Trophoblast cell (in vitro differentiated cells and primary cell): ENCODE results near the gene LMLN.
"Not testable (repeated sequence)": the region's sequence is repeated elsewhere in the genome, so short reads cannot be mapped to it uniquely, and the experiment has no call there.

ENCODE experiments used
- DNase-seq, 2 donors: peaks; one replicate each; pipeline ENCODE4 v3.0.0-alpha.2; 2016
- H2AFZ ChIP-seq: 2 replicates; pipeline ENCODE4 v1.6.1; 2013; ENCODE audit warnings: low read length, moderate library complexity, mild to moderate bottlenecking; ENCODE audit not compliant: insufficient read depth, poor library complexity
- H2AK5ac ChIP-seq: 2 replicates; pipeline ENCODE4 v1.6.1; 2013; ENCODE audit warnings: mild to moderate bottlenecking, low read length
- H2BK120ac ChIP-seq: 2 replicates; pipeline ENCODE4 v1.6.1; 2013; ENCODE audit warnings: low read length, mild to moderate bottlenecking, moderate library complexity; ENCODE audit not compliant: insufficient read depth, poor library complexity
- H2BK12ac ChIP-seq: 2 replicates; pipeline ENCODE4 v1.6.1; 2013; ENCODE audit warnings: mild to moderate bottlenecking, low read length, moderate library complexity
- H2BK5ac ChIP-seq: 2 replicates; pipeline ENCODE4 v1.6.1; 2013; ENCODE audit warnings: low read length, low read depth, moderate library complexity, mild to moderate bottlenecking; ENCODE audit not compliant: poor library complexity
- H3K14ac ChIP-seq: 2 replicates; pipeline ENCODE4 v1.6.1; 2013; ENCODE audit warnings: mild to moderate bottlenecking, low read length
- H3K18ac ChIP-seq: 2 replicates; pipeline ENCODE4 v1.6.1; 2013; ENCODE audit warnings: mild to moderate bottlenecking, low read length
- H3K23ac ChIP-seq: 2 replicates; pipeline ENCODE4 v1.6.1; 2013; ENCODE audit warnings: low read length
- H3K27ac ChIP-seq: 2 replicates; pipeline ENCODE4 v1.5.1; 2013; ENCODE audit warnings: low read depth, mild to moderate bottlenecking, inconsistent platforms, low read length, moderate library complexity
- H3K27me3 ChIP-seq: 2 replicates; pipeline ENCODE4 v1.6.1; 2013; ENCODE audit warnings: inconsistent platforms, mild to moderate bottlenecking, low read length, moderate library complexity; ENCODE audit not compliant: insufficient read depth
- H3K36me3 ChIP-seq, 2 experiments: 1 replicate in 1 of 2; 2 replicates in 1 of 2; pipeline ENCODE4 v1.6.1; 2013; ENCODE audit warnings: low read length in 2 of 2, mild to moderate bottlenecking in 2 of 2, moderate library complexity in 1 of 2; ENCODE audit not compliant: insufficient read depth in 2 of 2, control insufficient read depth in 1 of 2
- H3K4ac ChIP-seq: 2 replicates; pipeline ENCODE4 v1.6.1; 2013; ENCODE audit warnings: low read depth, mild to moderate bottlenecking, low read length, moderate library complexity
- H3K4me1 ChIP-seq, 2 experiments: 1 replicate in 1 of 2; 2 replicates in 1 of 2; pipeline ENCODE4 v1.6.1; 2013; ENCODE audit warnings: low read length in 2 of 2, mild to moderate bottlenecking in 2 of 2, moderate library complexity in 1 of 2; ENCODE audit not compliant: insufficient read depth in 2 of 2, control insufficient read depth in 1 of 2
- H3K4me2 ChIP-seq: 2 replicates; pipeline ENCODE4 v1.6.1; 2013; ENCODE audit warnings: inconsistent platforms, mild to moderate bottlenecking, low read length, moderate library complexity
- H3K4me3 ChIP-seq: 2 replicates; pipeline ENCODE4 v1.5.1; 2013; ENCODE audit warnings: mild to moderate bottlenecking, low read depth, low read length, inconsistent platforms
- H3K79me1 ChIP-seq: one replicate; pipeline ENCODE4 v1.6.1; 2013; ENCODE audit warnings: low read length
- H3K79me2 ChIP-seq: 2 replicates; pipeline ENCODE4 v1.6.1; 2013; ENCODE audit warnings: low read length, mild to moderate bottlenecking; ENCODE audit not compliant: control insufficient read depth, insufficient read depth, poor library complexity
- H3K9ac ChIP-seq: 2 replicates; pipeline ENCODE4 v1.6.1; 2013; ENCODE audit warnings: mild to moderate bottlenecking, low read length
- H3K9me3 ChIP-seq: 2 replicates; pipeline ENCODE4 v1.6.1; 2013; ENCODE audit warnings: low read depth, mild to moderate bottlenecking, control low read depth, inconsistent platforms, low read length; ENCODE audit not compliant: insufficient read depth
- H4K12ac ChIP-seq: 2 replicates; pipeline ENCODE4 v1.6.1; 2013; ENCODE audit warnings: low read depth, mild to moderate bottlenecking, low read length, moderate library complexity
- H4K8ac ChIP-seq: 2 replicates; pipeline ENCODE4 v1.6.1; 2013; ENCODE audit warnings: low read depth, mild to moderate bottlenecking, low read length, moderate library complexity
- H4K91ac ChIP-seq: one replicate; pipeline ENCODE4 v1.6.1; 2013; ENCODE audit warnings: low read depth, mild to moderate bottlenecking, low read length, moderate library complexity
- WGBS: extraction: QIAGEN DNeasy Blood & Tissue Kit; methylation state at CpG from one replicate; pipeline ENCODE4 v1.1.7; 2013; ENCODE audit warnings: missing lambda C conversion rate; ENCODE audit not compliant: insufficient read length, insufficient coverage; ENCODE audit errors: extremely low coverage; 5-methylcytosine and 5-hydroxymethylcytosine counted together

LMLN gene

DNA sequence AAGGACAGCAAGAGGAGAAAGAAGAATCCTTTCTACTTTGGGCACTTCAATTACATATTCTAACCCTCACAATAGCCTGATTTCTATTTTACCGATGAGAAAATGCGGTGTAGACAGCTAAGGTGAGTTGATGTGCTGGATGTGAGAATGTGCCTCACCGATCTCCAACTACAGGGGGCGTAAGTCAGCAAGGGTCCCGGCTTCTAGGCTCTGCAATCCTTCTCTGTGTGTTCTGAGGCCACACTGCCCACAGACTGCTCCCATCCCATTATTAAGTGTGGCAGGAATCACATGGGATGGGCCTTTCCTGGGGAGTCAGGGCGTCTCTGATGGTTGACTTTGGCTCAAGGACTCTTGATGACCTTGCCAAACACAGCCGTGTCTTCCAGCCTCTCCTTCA, 33.6 kb upstream of the LMLN start:
- no peaks in the 10 kb centered on the region for H3K4me1 ChIP-seq
- no peak overlapping the region for H3K4ac ChIP-seq
- no peak for DNase-seq
- H3K27ac ChIP-seq: no peak overlapping the region
- H3K9me3 ChIP-seq: no peaks in the 10 kb centered on the region
- H3K79me2 ChIP-seq: no peaks in the 10 kb centered on the region
- H3K23ac ChIP-seq: no peak overlapping the region
- H3K27me3 ChIP-seq: no peaks in the 10 kb centered on the region
- no peak overlapping the region for H4K91ac ChIP-seq
- H4K12ac ChIP-seq: no peak overlapping the region
- no peak overlapping the region for H2BK12ac ChIP-seq
- H3K18ac ChIP-seq: no peak overlapping the region
- no peak overlapping the region for H2AFZ ChIP-seq
- no peak overlapping the region for H3K9ac ChIP-seq
- H3K4me3 ChIP-seq: no peak overlapping the region
- H4K8ac ChIP-seq: no peak overlapping the region
- no peaks in the 10 kb centered on the region for H3K79me1 ChIP-seq
- no peak overlapping the region for H3K14ac ChIP-seq
- no CpG with 5 or more reads among the region's 7 CpGs for WGBS
- H3K36me3 ChIP-seq: no peaks in the 10 kb centered on the region
- H3K4me2 ChIP-seq: no peak overlapping the region
- no peak overlapping the region for H2AK5ac ChIP-seq
- no peak overlapping the region for H2BK120ac ChIP-seq
- no peak overlapping the region for H2BK5ac ChIP-seq

DNA sequence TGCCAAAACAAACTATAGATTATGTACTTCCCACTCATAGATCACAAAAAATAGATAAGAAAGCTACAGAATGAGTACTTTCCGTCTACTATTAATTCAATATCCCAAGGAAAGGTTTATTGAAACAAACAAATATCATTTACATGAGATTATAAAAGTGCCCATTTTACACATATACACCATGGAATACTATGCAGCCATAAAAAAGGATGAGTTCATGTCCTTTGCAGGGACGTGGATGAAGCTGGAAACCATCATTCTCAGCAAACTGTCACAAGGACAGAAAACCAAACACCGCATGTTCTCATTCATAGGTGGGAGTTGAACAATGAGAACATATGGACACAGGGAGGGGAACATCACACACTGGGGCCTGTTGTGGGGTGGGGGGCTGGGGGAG, 32.4 kb upstream of the LMLN start:
- not testable (repeated sequence) for H3K27ac ChIP-seq, H2BK12ac ChIP-seq, H3K27me3 ChIP-seq, H3K23ac ChIP-seq, H3K79me2 ChIP-seq, H4K8ac ChIP-seq, H3K79me1 ChIP-seq, H3K4ac ChIP-seq, H3K14ac ChIP-seq, H3K9ac ChIP-seq, H3K4me3 ChIP-seq, H3K18ac ChIP-seq, H4K12ac ChIP-seq, H2AFZ ChIP-seq, H3K4me2 ChIP-seq, H2AK5ac ChIP-seq, H3K36me3 ChIP-seq, H2BK5ac ChIP-seq, H3K9me3 ChIP-seq, H4K91ac ChIP-seq, DNase-seq, H2BK120ac ChIP-seq, H3K4me1 ChIP-seq
- no CpG with 5 or more reads among the region's 3 CpGs for WGBS

DNA sequence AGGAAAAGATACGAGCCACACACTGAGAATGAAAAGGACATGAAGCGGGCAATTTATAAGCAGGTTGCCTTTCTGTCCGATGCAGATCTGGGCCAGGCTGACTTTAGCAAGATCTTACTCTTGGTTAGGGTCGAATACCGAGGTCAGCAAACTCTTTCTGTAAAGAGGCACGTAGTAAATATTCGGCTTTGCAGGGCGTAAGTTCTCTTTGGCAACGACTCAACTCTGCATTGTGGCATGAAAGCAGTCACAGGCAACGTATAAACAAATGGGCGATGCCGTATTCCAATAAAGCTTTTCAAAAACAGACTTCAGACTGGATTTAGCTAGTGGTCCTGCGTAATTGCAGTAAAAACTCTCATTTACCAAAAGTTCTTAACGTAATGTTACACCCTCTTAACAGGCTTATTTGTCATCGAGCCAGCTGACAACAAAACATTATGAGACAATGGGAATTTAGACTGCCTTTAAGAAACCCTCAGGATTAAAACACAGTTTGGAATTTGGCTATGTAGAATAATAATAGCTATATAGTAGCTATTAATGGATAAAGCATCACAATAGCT, 23.1 kb upstream of the LMLN start:
- Histone ChIP-seq H3K18ac (no peak overlapping the region), H3K27me3 (no peaks in the 10 kb centered on the region), H4K91ac (no peak overlapping the region), H4K8ac (no peak overlapping the region), H3K14ac (no peak overlapping the region), H3K9ac (no peak overlapping the region), H2AFZ (no peak overlapping the region), H3K4ac (no peak overlapping the region), H3K4me3 (no peak overlapping the region), H4K12ac (no peak overlapping the region), H3K4me1 (no peaks in the 10 kb centered on the region), H2BK120ac (no peak overlapping the region), H3K79me2 (no peaks in the 10 kb centered on the region), H3K79me1 (no peaks in the 10 kb centered on the region), H2BK5ac (no peak overlapping the region), H3K4me2 (no peak overlapping the region), H3K27ac (no peak overlapping the region), H2BK12ac (no peak overlapping the region), H3K9me3 (no peaks in the 10 kb centered on the region), H3K36me3 (peaks cover 0 to 1% of the 10 kb centered on the region in 2 experiments), H3K23ac (no peak overlapping the region), H2AK5ac (no peak overlapping the region)
- no CpG with 5 or more reads among the region's 15 CpGs for WGBS
- DNase-seq: no peak

DNA sequence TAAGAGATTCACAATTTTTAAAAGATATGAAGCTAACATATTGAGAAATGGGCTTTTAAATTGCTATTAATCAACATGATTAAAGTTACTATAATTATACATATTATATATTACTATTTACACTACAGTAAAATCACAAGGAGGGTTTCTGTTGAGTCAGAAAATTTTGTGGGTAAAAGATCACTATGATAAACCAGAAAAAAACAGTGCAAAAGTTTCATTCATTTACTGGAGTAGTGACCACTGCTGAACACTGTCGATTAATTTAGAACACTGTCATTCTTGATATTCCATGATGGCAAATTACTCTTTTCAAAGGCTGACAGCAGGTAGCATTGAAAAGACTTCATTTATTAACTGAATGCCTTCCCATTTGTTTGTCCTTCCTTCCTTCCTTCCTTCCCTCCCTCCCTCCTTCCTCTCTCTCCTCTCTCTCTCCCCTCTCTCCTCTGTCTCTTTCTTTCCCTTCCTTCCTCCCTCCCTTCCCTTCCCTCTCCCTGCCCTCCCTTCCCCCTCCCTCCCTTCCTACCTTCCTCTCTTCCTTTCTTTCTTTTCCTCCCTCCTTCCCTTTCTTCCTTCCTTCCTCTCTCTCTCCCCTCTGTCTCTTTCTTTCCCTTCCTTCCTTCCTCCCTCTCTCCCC, 19.2 kb upstream of the LMLN start:
- Histone ChIP-seq H3K9me3 (no peaks in the 10 kb centered on the region), H2BK120ac (no peak overlapping the region), H3K36me3 (peaks cover 1 to 2% of the 10 kb centered on the region in 2 experiments), H2BK12ac (no peak overlapping the region), H4K12ac (no peak overlapping the region), H3K27ac (no peak overlapping the region), H3K79me1 (no peaks in the 10 kb centered on the region), H3K4me2 (no peak overlapping the region), H3K9ac (no peak overlapping the region), H2BK5ac (no peak overlapping the region), H2AFZ (no peak overlapping the region), H3K4me1 (no peaks in the 10 kb centered on the region), H4K8ac (no peak overlapping the region), H3K14ac (no peak overlapping the region), H3K79me2 (no peaks in the 10 kb centered on the region), H4K91ac (no peak overlapping the region), H3K4me3 (no peak overlapping the region), H2AK5ac (no peak overlapping the region), H3K23ac (no peak overlapping the region), H3K4ac (no peak overlapping the region), H3K27me3 (no peaks in the 10 kb centered on the region), H3K18ac (no peak overlapping the region)
- no CpG with 5 or more reads among the region's 1 CpG for WGBS
- no peak for DNase-seq
